ENCODE results near the gene WDR27.

WDR27 gene

DNA sequence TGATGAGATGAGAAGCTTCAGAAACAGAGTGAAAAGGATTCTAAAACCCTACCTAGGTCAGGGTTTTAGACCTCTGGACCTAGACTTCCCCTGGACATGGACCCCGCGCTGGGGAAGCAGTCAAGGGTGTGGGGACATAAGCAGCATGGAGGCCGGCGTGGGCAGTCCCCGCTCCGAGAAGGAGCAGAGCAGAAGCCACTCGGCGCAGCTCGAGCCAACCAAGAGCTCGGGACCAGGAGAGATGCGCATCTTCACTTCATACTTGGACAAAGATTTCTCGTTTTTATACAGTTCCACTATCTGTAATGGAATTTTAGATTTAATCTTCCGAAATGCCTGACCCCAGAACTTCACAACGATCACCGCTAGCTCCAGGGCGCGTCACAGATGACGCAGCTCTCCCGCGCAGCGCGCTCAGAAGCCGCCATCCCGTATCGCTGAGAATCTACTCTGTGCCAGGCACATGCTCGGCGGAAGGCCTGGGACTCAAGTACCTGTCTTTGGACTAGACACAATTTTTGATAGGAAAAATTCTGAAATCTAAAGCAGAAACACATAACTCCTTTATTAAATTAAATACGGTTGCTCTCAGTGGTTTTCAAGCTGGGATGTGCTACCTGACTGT lies 60.3 kb downstream of the WDR27 start:
- DNase-seq (ENCODE audit: low read depth in 1 of 2, low spot score in 1 of 2): no peak

DNA sequence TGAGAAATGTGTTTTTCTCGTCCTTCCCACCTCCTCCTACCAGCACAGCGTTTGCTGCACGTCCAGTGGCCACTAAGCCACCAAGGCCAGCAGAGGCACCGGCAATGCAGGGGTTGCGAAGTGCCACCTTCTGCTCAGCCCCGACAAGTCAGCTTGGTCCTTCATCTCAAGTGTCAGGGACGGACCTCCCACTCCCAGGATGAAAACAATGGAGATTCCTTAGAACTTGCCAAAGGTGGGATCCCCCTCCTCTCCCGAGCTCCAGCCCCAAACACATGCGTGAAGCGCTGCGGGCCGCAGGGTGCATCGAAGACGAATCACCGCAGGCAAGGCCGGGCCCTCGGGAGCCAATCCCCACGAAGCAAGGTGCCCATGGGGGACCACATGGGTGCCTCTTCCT lies 60.8 kb downstream of the WDR27 start:
- DNase-seq (ENCODE audit: low read depth in 1 of 2, low spot score in 1 of 2): no peak

DNA sequence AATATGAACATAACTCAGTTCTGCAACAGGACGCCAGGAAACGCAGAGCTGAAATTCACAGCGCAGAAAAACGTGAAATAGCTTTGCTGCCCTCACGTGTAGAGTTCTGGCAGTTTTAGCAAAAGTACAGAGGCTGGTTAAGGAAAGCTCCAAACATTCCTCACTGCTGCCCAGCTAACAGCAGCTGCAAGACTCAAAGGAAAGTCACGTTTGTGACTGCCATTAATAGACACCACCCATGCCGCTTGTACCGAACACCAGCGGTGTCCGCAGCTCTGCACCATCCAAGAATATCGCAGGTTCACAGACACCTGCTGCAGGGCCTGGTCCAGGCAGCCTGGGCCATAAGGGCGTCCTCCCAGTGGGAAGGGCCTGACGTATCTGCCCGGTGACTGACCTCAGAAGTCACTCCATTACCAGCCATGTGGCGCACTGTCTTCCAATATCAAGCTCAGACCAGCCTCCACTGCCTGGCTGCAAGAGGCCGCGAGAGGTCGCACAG lies 61.4 kb downstream of the WDR27 start:
- no peak for DNase-seq (ENCODE audit: low read depth in 1 of 2, low spot score in 1 of 2)

DNA sequence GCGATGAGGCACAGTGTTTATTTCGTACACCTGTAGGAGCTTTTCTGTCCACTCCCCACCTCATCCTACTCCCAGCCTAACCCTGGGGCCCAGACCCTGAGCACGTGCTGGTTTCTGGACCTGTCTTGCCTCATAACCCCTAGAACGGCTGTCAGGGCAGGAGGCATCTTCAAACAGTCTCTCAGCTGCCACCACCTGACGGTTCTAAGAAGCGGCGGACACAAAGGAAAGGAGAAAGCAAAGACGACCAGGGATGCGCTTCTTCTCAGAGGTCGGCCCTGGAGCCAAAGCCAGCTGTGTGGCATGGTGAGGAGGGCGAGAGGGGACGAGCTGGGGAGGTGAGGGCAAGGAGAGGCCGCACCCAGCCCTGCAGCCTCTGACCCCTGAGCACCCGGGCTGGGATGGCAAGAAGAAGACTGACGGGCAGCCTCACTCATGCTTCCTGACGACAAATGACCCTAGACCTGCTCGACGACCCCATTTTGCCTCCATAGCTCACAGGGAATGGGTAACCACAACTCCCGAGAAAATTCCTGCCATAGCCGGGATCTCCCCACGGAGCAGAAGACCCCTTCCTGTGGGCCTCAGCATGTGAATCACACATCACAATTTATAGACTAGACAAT lies 62.1 kb downstream of the WDR27 start:
- no peak for DNase-seq (ENCODE audit: low read depth in 1 of 2, low spot score in 1 of 2)

DNA sequence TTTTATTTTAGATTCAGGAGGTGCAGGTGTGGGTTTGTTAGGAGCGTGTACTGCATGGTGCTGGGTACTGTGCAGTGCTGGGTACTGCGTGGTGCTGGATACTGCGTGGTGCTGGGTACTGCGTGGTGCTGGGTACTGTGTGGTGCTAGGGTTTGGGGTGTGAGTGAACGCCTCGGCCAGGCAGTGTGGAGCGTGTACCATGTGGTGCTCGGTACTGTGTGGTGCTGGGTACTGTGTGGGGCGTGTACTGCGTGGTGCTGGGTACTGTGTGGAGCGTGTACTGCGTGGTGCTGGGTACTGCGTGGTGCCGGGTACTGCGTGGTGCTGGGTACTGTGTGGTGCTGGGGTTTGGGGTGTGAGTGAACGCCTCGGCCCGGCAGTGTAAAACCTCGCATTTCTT lies 62.9 kb downstream of the WDR27 start:
- no peak for DNase-seq (ENCODE audit: low read depth in 1 of 2, low spot score in 1 of 2)

DNA sequence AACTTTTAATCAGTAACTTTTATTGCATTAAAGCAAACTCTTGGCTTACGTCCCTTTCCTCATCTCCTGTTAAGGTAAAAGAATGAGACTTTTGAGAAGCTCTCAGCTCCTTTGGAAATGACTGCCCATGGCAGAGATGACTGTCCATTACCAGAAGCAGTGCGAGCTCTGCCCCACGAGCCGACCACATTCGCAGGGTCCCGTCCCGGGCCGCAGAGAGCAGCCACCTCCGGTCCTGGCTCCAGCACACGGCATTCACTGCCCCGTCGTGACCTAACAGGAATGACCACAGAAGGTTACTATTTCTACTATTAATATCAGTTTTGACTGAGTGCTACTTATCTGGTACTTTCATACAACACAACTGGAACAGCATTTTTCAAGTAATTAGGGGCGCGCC lies 63.4 kb downstream of the WDR27 start:
- no peak for DNase-seq (ENCODE audit: low read depth in 1 of 2, low spot score in 1 of 2)

DNA sequence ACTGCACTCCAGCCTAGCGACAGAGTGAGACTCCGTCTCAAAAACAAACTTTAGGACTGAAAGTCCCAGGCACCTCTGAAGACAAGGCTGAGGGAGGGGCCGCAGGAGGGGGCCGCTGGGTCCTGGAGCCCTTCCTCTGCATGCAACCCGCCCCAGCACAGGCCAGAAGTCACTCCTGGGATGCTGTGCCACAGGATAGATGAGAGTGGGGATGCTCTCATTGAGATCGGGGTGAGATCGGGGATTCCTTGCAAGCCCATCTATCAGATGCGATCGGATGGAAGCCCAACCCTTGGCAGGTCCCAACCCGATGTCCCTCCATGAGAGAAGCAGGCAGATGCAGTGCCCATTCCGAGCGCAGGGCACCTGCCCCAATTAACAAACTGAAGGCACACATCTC lies 66.5 kb downstream of the WDR27 start:
- DNase-seq (ENCODE audit: low read depth in 1 of 2, low spot score in 1 of 2): no peak

DNA sequence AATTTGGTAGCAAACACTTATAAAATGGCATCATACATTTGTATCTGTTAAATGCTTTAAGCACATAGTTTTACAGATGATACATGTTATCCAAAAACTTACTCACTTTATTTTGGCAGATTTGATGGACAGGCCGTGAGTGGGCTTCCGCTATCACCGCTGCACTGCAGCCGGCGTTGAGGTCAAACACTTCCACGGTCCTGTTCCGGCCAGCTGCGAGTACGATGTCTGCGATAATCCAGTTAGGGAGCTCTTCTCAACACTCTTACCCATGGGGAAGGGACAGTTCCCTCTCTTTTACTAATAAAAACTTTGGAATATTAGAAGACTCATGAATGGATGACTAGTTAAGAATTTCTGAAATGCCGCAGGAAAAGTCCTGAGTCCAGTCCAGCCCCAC lies 69.0 kb downstream of the WDR27 start:
- no peak for DNase-seq (ENCODE audit: low read depth in 1 of 2, low spot score in 1 of 2)

DNA sequence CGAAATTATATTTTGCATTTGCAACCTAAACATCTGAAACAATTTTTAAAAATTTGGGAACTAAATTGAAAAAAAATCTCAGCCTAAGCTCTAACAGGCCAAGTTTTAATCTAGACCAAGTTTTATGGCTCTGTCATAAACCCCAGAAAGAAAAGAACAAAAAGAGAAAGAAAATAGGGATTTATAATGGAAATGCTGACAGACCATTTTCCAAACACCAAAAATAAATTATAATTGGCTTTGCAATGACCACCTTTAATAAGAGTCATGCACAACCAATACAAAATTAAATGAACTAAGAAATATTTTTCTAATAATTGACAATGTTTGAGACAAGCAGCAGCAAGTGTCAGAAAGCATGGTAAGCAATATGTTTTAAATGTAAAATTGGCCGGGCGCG lies 72.6 kb downstream of the WDR27 start:
- no peak for DNase-seq (ENCODE audit: low read depth in 1 of 2, low spot score in 1 of 2)

DNA sequence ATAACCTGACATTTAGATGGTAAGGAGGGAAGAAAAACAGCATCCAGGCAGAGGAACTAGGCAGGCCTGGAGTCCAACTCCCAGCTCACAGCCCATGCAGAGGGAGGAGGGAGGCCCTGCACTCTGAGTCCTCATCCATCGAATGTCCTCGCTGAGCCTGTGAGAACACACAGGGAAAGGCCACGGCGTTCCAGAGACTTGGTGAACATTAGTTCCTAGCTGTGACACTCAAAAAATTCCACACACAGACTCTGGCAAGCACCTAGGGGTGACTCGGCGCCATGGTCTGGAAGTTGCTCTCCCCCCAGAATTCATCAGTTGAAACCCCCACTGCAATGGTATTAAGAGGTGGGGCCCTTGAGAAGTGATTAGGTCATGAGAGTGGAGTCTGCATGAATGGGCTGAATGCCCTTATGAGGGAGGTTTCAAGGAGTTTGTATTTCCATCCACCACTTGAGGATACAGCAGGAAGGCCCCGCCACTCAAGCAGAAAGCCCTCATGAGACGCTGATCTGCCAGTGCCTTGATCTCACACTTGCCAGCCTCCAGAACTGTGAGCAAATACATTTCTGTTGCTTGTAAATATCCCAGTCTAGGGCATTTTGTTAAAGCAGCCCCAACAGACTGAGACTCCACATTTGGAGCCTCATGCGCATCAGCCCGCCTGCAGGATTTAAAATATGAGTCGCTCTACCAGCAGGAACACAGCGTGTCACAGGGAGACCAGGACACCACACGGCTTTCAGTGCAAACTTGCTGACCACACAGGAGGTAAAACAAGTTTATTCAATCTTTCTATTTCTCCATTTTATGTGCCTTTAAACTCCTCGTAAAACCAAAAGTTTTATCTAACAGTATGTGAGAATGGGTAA lies 73.9 kb downstream of the WDR27 start:
- DNase-seq (ENCODE audit: low read depth in 1 of 2, low spot score in 1 of 2): no peak

DNA sequence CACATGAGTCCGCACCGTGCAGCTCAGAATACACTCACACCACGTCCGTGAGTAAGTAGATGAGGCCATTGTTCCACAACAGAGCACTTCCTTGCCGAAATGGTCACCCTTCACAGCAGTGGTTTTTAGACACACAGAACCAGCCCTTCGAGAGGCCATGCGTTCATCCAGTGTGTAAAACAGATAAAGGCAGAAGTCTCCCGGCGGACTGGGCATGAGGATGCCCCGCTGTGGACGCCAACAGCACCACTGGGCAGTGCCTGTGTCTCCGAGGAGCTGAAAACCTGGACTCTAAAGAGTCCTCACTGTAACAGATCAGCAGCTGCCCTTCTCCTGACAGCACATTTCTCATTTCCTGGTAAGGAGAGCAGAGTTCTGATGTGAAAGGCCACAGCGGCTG lies 75.2 kb downstream of the WDR27 start:
- DNase-seq (ENCODE audit: low read depth in 1 of 2, low spot score in 1 of 2): no peak

DNA sequence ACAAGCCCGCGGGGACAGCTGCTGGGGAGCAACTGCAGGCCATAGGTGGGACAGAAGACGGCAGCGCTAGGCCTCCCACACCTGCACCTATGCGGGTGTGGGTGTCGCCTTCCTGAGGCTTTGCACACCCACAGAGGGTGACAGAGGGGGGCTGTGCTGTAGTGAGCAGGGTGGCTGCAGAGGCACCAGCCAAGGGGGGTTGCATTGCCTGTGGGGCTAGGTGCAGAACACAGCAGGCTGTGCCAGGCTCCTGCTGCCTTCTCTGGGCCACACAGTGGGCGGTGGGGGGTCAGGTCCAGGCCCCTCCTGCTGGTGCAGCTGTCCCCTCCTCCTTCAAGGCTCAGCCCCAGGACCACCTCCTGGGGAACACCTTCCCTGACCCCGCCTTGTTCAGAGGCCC lies 75.7 kb downstream of the WDR27 start:
- DNase-seq (ENCODE audit: low read depth in 1 of 2, low spot score in 1 of 2): no peak

DNA sequence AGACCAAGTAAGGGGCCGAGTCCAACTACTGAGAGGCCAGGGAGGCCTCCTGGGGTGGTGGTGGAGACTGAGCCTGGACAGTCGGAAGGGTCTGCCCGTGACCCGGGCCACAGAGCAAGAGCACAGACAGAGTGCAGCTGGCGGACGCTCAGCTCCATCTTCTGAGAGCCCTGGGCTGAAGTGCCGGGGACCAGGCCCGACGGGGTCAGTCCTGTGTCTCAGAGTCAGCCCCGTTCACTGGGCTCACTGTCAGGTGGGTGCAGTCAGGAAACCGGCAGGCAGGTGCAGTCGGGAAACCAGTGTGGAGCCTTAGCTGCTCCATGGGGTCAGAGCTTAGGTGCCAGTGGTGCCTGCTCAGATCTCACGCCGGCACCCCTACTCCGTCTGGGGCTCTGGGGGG lies 76.5 kb downstream of the WDR27 start:
- DNase-seq (ENCODE audit: low read depth in 1 of 2, low spot score in 1 of 2): no peak

DNA sequence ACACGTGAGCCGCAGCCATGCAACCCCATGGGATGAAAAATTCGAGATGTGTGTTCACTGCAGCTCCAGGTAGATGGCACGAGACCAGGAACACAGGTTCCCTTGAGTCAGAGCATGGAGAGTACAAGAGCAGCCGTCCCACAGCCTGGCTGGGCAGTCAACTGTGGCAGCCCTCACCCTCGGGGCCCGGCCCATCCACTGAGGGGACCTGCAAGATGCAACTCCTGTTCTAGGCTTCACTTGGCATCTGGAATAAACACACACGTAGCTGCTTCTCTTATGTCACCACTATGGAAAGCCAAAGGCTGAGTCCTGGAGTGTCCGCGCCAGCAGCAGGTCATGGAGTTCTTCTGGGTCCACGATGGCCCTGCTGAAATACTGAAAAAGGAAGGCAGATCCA lies 77.0 kb downstream of the WDR27 start:
- no peak for DNase-seq (ENCODE audit: low read depth in 1 of 2, low spot score in 1 of 2)

DNA sequence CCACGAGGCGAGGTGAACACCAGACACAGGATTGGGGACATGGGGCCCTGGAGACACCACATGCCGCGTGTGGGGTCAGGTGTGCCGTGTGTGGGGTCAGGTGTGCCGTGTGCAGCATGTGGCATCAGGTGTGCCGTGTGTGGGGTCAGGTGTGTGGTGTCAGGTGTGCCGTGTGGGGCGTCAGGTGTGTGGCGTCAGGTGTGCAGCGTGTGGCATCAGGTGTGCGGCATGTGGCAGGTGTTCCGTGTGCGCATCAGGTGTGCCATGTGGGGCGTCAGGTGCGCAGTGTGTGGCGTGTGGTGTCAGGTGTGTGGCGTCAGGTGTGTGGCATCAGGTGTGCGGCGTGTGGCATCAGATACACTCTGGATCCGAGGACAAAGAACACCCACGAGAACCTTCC lies 77.9 kb downstream of the WDR27 start:
- DNase-seq (ENCODE audit: low read depth in 1 of 2, low spot score in 1 of 2): no peak

DNA sequence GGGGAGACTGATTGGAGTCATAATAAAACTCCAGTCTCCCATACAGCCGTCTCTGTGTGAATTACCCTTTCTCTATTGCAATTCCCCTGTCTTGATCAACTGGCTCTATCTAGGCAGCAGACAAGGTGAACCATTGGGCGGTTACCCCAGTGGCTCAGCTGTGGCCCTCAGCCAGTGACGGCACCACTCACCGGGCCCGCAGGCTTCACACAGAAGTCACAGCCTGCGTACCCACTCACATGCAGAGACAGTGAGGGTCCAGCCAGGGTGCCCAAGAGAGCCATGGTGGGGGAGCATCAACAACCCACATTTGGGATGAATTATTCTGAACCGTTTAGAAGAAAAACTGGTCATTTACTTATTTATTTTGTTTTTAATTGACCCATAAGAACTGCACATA lies 78.5 kb downstream of the WDR27 start:
- no peak for DNase-seq (ENCODE audit: low read depth in 1 of 2, low spot score in 1 of 2)

DNA sequence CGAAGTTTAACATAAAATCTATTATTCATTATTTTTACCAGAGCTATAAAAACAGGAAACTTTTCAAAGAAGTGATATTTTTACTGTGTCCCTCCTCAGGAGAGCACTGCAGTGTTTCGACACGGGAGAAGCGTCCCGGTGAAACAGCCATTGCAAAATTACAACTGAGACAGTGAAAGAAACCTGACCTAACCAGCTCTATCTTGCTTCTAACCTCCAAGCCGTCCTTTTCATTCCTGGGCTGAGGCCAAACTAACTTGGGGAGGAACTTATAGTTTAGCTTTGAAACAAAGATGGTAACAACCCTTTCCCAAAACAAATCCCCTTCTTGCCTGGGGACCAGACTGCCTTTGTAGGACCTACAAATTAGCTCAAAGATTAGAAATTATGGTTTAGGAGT lies 79.2 kb downstream of the WDR27 start:
- no peak for DNase-seq (ENCODE audit: low read depth in 1 of 2, low spot score in 1 of 2)

DNA sequence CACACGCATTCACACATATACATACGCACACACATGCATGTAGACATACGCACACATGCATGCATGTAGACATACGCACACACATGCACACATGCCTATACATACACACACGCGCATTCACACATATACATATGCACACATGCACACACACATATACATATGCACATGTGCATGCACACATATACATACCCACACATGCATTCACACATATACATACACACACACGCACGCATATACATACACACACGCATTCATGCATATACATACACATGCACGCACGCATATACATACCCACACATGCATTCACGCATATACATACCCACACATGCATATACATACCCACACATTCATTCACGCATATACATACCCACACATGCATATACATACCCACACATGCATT lies 80.5 kb downstream of the WDR27 start:
- no peak for DNase-seq (ENCODE audit: low read depth in 1 of 2, low spot score in 1 of 2)

DNA sequence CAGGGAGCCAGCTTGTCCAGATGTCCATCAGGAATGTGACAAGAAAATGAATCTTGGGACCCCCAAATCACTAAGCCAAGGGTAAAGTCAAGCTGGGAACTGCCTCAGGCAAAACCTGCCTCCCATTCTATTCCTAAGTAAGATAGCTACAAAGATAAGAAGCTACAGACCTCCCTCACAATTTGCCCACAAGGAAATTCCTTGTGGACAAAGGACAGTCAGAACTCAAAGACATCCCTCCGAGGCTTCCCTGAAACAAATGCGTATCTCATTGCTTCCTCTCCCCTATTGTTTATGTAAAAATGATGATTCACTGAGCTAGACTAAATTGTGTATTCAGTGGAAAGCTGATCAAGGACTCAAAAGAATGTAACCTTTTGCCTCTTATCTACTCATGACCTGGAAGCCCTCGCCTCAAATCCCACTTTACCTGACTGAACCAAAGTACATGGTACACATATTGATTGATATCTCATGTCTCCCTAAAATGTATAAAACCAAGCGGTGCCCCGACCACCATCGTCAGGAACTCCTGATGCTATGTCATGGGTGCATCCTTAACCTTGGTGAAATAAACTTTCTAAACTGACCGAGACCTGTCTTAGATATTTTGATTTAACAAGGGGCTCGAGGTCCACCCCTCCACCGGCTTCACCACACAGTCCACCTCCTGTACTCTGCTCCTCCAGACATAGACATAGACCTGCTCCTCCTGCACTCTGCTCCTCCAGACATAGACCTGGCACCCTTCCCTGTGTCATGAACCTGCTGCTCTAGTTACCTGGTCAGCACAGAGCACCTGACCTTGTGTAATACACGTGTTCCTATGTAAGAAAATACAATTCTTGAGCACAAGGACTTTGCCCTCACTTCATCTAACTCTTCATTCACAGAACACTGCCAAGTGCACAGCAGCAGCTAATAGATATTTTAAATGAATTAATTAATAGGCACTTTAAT lies 81.4 kb downstream of the WDR27 start:
- no peak for DNase-seq (ENCODE audit: low read depth in 1 of 2, low spot score in 1 of 2)

DNA sequence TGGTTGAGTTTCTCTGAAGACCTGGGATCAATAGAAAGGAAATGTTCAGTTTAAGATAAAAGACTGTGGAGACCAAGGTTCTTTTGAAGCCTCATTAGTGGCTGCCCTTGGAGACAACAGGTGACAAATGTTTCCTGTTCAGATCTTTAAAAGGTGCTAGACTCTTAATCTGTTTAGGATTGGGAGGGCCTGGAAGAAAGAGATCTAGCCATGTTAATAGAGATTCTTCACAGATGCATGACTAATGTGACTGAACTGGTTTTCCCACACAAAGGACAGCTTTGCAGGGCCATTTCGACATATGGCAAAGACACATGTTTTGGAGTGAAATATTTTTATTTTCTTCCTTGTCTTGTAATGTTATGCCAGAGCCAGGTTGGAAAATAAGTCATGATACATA lies 82.2 kb downstream of the WDR27 start:
- no peak for DNase-seq (ENCODE audit: low read depth in 1 of 2, low spot score in 1 of 2)
